Natural killer cell treated with Interleukin-12 subunit alpha and Interleukin-12 subunit beta and Interleukin-15 and Interleukin-18, amount 100 ng/mL, for 72 hours (primary cell): ENCODE results near the gene IRAK1BP1. TPM values are rescaled to one million over a fixed set of nuclear protein-coding genes. Genes with fewer than 3 reads are reported as not detected.
A peak's percentile ranks its signal among the peaks of the same experiment; 100 is the strongest.

ENCODE experiments used
- ATAC-seq, 2 donors: fragments of 150-1000 bp; cut with Tn5 transposase in 1 of 2; sonication (Bioruptor Pico), chemical (Tn5 transposase) in 1 of 2; 2 replicates each; pipeline ENCODE4 v1.10.0; 2021
- DNase-seq: peaks from one replicate; pipeline ENCODE4 v3.0.0; 2022; ENCODE audit warnings: low spot score
- H3K27ac Mint-ChIP-seq, 2 donors: 1 replicate in 1 of 2; 2 replicates in 1 of 2; pipeline ENCODE4 v1.8.0; 2022; ENCODE audit warnings: mixed read lengths in 2 of 2, mild to moderate bottlenecking in 1 of 2, moderate library complexity in 1 of 2
- H3K27me3 Mint-ChIP-seq, 2 donors: 1 replicate in 1 of 2; 2 replicates in 1 of 2; pipeline ENCODE4 v1.8.0; 2022; ENCODE audit warnings: mixed read lengths in 2 of 2
- H3K36me3 Mint-ChIP-seq: one replicate; pipeline ENCODE4 v1.8.0; 2022; ENCODE audit warnings: mixed read lengths
- H3K4me1 Mint-ChIP-seq, 2 donors: 1 replicate in 1 of 2; 2 replicates in 1 of 2; pipeline ENCODE4 v1.8.0; 2022; ENCODE audit warnings: low read depth in 2 of 2, mixed read lengths in 2 of 2, mild to moderate bottlenecking in 1 of 2
- H3K4me3 Mint-ChIP-seq: one replicate; pipeline ENCODE4 v1.8.0; 2022; ENCODE audit warnings: mixed read lengths
- H3K9me3 Mint-ChIP-seq: 2 replicates; pipeline ENCODE4 v1.8.0; 2022; ENCODE audit warnings: mixed read lengths
- total RNA-seq, 2 donors: library from RNA; stranded (reverse); gene quantifications; one replicate each; pipeline ENCODE4 v1.2.3, GENCODE V29; 2022

Gene IRAK1BP1, protein sequence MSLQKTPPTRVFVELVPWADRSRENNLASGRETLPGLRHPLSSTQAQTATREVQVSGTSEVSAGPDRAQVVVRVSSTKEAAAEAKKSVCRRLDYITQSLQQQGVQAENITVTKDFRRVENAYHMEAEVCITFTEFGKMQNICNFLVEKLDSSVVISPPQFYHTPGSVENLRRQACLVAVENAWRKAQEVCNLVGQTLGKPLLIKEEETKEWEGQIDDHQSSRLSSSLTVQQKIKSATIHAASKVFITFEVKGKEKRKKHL
- total RNA-seq = 1 to 10 TPM; 1.6 to 2.5 TPM

DNA sequence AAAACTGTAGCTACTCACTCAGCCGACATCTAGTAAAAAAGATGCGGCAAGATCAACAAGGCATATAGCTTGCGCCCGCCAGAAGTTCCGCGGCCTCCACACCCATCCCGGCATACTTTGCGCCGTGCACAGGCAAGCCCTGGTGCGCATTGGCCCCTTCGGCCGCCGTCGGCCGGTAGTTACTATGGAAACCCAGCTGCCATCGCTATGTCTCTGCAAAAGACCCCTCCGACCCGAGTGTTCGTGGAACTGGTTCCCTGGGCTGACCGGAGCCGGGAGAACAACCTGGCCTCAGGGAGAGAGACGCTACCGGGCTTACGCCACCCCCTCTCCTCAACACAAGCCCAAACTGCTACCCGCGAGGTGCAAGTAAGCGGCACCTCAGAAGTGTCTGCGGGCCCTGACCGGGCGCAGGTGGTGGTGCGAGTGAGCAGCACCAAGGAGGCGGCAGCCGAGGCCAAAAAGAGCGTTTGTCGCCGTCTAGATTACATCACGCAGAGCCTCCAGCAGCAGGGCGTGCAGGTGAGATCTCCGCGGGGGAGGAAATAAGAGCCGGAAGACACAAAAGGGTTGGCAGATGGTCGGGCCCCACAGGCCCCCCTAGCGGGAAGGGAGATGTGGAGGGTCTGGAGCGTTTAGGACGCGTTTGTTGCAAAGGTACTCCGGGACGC lies at the start of gene IRAK1BP1:
TSS of gene IRAK1BP1 (plus strand) at position 182 of the 671 bp plus-strand sequence. CDS start at position 208, 26 bp downstream.
- Mint-ChIP-seq H3K36me3 (no peaks in the 10 kb centered on the region), H3K27ac (peak within 1 kb of the TSS; percentile 89 to 93), H3K4me1 (peaks cover 10 to 11% of the 10 kb centered on the region in 2 donors), H3K4me3 (peak within 1 kb of the TSS; percentile 98), H3K9me3 (no peaks in the 10 kb centered on the region), H3K27me3 (no peaks in the 10 kb centered on the region)
- ATAC-seq (peak; percentile 96 to 99), DNase-seq (peak; percentile 83)

DNA sequence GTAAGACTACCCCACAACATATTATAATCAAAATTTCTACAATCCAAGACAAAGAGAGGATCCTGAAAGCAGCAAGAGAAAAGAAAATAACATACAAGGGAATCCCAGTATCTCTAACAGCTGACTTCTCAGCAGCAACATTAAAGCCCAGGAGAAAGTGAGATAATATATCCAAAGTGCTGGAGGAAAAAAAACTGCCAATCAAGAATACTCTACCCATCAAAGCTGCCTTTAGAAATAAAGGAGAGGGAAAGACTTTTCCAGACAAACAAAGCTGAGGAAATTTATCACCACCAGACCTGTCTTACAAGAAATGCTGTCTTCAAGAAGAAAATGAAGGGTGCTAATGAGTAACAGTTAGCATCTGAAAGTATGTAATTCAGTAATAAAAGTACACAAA lies 43.3 kb upstream of the IRAK1BP1 start:
- Mint-ChIP-seq H3K36me3 (no peaks in the 10 kb centered on the region), H3K9me3 (peaks cover 8% of the 10 kb centered on the region), H3K4me1 (no peaks in the 10 kb centered on the region), H3K4me3 (no peak overlapping the region), H3K27ac (no peak overlapping the region), H3K27me3 (peaks cover 3 to 9% of the 10 kb centered on the region in 2 donors)
- DNase-seq = no peak
- ATAC-seq = no peak

DNA sequence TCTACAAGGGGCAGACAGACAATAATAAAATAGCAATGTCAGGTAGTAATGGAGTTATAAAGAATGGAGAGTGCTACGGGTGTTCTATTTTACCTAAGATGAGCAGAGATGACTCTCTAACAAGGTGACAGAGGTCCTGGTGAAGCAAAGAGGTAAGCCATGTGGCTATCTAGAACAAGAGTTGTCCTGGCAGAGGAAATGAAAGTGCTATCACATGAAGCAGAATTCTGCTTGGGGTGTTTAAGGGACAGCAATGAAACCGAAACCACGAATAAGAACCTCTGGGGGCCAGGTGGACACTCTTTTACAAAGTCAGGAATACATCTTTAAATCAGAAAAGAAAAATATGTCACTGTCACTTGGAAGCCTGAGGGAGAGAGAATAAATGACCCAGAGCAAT lies 37.9 kb upstream of the IRAK1BP1 start:
- ATAC-seq (no peak), DNase-seq (no peak)
- Mint-ChIP-seq H3K4me1 (no peaks in the 10 kb centered on the region), H3K9me3 (peaks cover 8% of the 10 kb centered on the region), H3K4me3 (no peak overlapping the region), H3K36me3 (no peaks in the 10 kb centered on the region), H3K27ac (no peak overlapping the region), H3K27me3 (peaks cover 3 to 9% of the 10 kb centered on the region in 2 donors)

DNA sequence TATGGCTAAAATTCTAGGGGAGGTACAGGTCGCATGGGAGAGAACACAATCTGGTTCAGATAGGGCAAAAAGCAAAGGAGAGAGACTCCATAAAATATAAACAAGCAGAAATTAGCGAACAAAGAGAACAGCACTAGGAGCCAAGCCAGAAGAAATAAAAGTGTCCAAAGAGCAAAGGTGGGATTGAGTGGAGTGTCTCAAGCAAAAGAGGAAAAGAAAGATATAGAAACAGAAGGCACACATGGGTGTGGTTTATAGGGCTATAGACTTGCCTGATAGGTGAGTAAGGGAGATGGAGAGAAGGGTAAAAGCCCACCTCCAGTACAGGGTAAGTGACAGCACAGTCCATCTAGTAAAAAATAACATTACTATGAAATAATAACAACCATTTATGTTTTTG lies 36.5 kb upstream of the IRAK1BP1 start:
- no peak for ATAC-seq
- Mint-ChIP-seq H3K9me3 (peaks cover 8% of the 10 kb centered on the region), H3K4me3 (no peak overlapping the region), H3K4me1 (no peaks in the 10 kb centered on the region), H3K27ac (no peak overlapping the region), H3K27me3 (peaks cover 3 to 9% of the 10 kb centered on the region in 2 donors), H3K36me3 (no peaks in the 10 kb centered on the region)
- no peak for DNase-seq

DNA sequence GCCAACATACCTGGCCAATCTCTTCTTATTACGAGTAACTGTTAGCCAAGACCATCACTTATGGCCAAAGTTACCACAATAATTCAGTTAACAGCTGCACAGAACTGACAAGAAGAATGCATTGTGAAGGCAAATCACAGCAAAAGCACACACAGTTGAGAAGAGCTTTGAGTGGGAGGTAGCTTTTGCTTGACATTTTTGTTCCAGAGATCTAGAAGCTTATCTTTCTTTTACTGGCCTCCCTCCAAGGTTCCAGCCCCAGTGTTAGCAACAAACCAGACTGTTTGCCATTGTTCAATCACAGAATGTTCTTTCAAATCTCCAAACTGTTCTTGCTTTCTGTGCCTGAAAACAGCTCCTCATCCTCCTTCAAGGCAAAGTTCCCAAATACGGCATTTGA lies 35.9 kb upstream of the IRAK1BP1 start:
- Mint-ChIP-seq H3K36me3 (no peaks in the 10 kb centered on the region), H3K27me3 (peaks cover 3 to 9% of the 10 kb centered on the region in 2 donors), H3K4me1 (no peaks in the 10 kb centered on the region), H3K4me3 (no peak overlapping the region), H3K27ac (no peak overlapping the region), H3K9me3 (peaks cover 8% of the 10 kb centered on the region)
- no peak for ATAC-seq
- DNase-seq = no peak

DNA sequence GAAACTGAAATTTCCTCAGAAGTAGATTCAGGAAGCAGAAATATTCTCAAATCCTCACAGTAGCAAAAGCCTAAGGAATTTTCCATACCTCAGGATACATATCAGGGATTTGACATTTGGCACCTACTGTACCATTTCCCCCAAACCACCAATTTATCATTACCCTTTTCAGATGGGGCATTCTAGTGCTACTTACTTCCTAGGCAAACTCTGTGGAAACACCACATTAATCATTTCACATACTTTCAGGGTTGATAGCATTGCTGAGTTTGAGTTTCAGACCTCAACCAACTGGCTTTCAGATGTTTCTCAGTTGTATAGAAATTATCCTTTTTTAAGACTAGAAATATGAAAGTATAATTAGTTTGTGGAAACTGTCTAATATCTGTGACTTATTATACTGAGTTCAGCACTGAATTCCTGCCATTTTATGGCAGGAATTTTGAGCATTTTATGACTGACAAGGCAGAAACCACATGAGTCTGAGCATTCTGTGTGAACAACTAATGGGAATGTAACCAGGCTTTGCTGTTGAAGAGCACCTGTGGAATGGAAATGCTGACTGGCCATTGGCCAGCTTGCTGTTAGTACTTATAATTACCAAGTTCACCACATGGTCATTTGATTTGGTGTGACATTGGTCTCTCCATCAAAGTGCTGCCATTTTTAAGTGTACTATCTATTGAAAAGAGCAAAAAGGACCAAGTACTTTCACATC lies 35.1 kb upstream of the IRAK1BP1 start:
- ATAC-seq = no peak
- Mint-ChIP-seq H3K4me1 (no peaks in the 10 kb centered on the region), H3K9me3 (peaks cover 8% of the 10 kb centered on the region), H3K27me3 (peaks cover 3 to 16% of the 10 kb centered on the region in 2 donors), H3K4me3 (no peak overlapping the region), H3K27ac (no peak overlapping the region), H3K36me3 (no peaks in the 10 kb centered on the region)
- DNase-seq = no peak

DNA sequence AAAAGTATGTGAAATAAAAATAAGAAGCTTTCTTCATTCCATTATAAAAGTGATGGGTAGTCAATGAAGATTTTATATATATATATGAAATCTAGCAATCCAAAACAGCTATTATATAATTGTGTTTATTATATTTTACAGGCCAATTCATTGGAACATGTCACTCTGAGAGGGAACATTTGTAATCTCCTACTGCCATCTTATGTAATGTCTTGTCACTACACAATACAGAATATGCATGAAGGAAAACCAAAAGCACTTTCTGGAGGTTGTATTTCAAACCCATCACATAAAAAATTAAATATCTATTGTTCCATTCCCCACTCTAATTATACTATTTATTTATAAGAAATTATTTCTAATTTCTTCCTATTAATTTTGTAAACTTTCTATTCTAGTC lies 31.5 kb upstream of the IRAK1BP1 start:
- Mint-ChIP-seq H3K4me1 (no peaks in the 10 kb centered on the region), H3K9me3 (no peaks in the 10 kb centered on the region), H3K27ac (no peak overlapping the region), H3K27me3 (peaks cover 5 to 20% of the 10 kb centered on the region in 2 donors), H3K36me3 (no peaks in the 10 kb centered on the region), H3K4me3 (no peak overlapping the region)
- DNase-seq (no peak), ATAC-seq (no peak)

DNA sequence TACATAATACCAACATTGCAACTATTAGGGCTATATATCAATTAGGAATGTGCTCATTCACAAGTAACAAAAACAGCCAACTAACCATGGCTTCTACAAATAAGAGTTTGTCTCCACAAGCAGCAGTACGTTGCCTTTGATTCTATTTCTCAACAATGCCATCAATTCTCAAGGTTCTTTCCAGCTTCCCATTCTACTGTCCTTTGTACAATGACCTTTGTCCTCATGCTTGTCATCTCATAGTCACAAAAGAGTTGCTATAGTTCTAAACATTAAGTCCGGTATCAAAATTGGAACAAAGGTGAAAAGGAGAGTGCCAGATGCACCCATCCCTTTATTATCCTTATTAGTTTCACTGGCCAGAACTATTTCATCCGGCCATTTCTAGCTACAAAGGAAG lies 30.8 kb upstream of the IRAK1BP1 start:
- Mint-ChIP-seq H3K27ac (no peak overlapping the region), H3K36me3 (no peaks in the 10 kb centered on the region), H3K4me1 (no peaks in the 10 kb centered on the region), H3K27me3 (peaks cover 9 to 20% of the 10 kb centered on the region in 2 donors), H3K4me3 (no peak overlapping the region), H3K9me3 (no peaks in the 10 kb centered on the region)
- ATAC-seq (no peak), DNase-seq (no peak)

DNA sequence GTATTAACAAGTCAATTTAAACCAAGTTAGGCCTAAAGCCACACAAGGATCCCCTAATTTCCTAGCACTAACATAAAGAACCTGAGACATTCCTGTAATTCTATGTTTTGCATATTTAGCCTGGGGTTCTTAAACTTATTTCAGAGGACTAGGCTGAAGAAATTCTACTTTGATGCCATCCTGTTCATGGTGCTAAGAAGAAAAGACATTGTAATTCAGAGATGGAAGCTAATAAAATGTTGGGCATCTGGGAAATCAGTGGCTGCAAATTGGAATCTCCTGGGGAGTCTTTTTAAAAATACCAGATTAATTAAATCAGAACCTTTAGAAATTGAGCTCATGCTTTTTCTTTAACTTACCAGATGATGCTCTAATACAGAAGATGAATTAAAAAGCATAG lies 26.2 kb upstream of the IRAK1BP1 start:
- no peak for DNase-seq
- H3K4me3 Mint-ChIP-seq = no peak overlapping the region
- H3K36me3 Mint-ChIP-seq = no peaks in the 10 kb centered on the region
- no peaks in the 10 kb centered on the region for H3K4me1 Mint-ChIP-seq
- H3K27me3 Mint-ChIP-seq = peaks cover 9 to 20% of the 10 kb centered on the region in 2 donors
- H3K27ac Mint-ChIP-seq = no peak overlapping the region
- no peaks in the 10 kb centered on the region for H3K9me3 Mint-ChIP-seq
- ATAC-seq = no peak

DNA sequence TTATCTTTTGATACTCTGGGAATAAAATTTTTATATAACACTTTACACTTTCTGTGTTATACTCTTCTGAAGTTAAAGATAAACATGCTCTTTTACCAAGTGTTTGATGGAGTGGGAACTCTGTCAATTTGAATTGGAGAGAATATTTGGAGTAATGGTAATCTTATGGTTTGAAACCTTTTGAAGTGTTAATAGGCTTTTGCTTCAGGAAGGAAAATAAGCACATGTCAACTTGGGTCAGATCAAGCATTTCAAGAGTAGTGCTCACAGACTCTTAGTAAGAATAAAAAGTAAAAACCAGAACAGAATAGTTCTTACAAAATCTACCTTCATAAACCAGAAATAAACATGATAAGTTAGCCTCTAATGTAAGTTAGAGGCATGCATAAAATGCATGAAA lies 24.4 kb upstream of the IRAK1BP1 start:
- H3K36me3 Mint-ChIP-seq = no peaks in the 10 kb centered on the region
- no peak for DNase-seq
- H3K4me1 Mint-ChIP-seq = no peaks in the 10 kb centered on the region
- peaks cover 5 to 9% of the 10 kb centered on the region in 2 donors for H3K27me3 Mint-ChIP-seq
- H3K27ac Mint-ChIP-seq = no peak overlapping the region
- no peaks in the 10 kb centered on the region for H3K9me3 Mint-ChIP-seq
- ATAC-seq = no peak
- H3K4me3 Mint-ChIP-seq = no peak overlapping the region

DNA sequence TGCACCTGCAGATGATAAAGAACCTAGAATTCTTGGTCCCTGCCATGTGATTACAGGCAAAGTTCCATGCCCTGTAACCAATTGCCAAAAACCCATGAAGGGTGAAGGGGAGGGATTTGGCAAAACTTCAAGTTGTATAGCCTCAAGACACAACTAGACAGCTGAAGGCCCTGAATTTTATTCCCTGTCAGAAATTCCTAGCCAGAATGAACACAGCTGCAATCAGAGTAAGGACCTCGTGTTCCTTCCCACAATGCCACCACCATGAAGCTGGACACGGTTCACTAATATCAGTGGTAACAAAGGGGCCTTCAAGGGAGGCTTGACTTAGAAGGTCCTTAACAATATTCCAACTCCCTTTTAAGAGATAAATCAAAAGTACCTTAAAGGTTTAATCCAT lies 22.5 kb upstream of the IRAK1BP1 start:
- no peak for DNase-seq
- H3K4me1 Mint-ChIP-seq = no peaks in the 10 kb centered on the region
- peaks cover 0 to 5% of the 10 kb centered on the region in 2 donors for H3K27me3 Mint-ChIP-seq
- H3K4me3 Mint-ChIP-seq = no peak overlapping the region
- H3K36me3 Mint-ChIP-seq = no peaks in the 10 kb centered on the region
- no peaks in the 10 kb centered on the region for H3K9me3 Mint-ChIP-seq
- no peak overlapping the region for H3K27ac Mint-ChIP-seq
- ATAC-seq = no peak

DNA sequence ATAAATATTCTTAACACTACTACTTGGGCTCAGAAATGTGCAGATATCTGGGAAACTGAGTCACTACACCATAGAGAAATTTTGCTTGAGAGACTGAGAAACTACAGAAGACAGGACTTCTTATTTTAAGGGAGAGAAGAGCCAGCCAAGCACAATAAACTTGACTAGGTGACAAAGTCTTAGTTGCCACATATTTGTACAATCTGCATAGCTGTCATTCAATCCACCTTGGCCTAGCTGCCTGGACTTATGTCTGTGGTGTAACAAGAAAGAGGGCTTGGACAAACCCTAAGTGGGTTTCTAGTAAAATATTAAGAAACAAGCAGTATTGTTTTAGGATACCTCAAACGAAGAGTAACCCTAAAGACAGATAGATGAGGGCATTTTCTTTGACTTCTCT lies 21.8 kb upstream of the IRAK1BP1 start:
- ATAC-seq = no peak
- Mint-ChIP-seq H3K27me3 (peaks cover 0 to 4% of the 10 kb centered on the region in 2 donors), H3K36me3 (no peaks in the 10 kb centered on the region), H3K4me3 (no peak overlapping the region), H3K27ac (no peak overlapping the region), H3K4me1 (no peaks in the 10 kb centered on the region), H3K9me3 (no peaks in the 10 kb centered on the region)
- no peak for DNase-seq

DNA sequence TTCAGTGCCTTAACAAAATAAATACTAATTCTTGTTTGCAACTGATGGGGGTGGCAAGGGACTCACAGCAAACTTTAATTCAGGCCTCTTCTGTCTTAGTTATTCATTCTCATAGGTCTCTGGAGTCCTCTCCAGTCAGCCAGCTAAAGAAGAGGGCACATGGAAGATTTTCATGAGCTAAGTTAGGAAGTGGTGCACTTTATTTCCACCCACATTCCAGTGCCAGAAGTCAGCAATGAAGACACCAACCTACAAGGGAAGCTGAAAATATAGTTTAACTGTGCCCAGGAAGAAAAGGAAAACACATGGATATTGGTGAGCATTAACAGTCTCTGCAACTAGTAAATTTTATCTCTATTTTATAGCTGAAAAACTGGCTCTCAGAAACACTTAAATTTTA lies 16.7 kb upstream of the IRAK1BP1 start:
- Mint-ChIP-seq H3K36me3 (no peaks in the 10 kb centered on the region), H3K4me3 (no peak overlapping the region), H3K4me1 (no peaks in the 10 kb centered on the region), H3K27me3 (peaks cover 2 to 11% of the 10 kb centered on the region in 2 donors), H3K9me3 (no peaks in the 10 kb centered on the region), H3K27ac (no peak overlapping the region)
- ATAC-seq = no peak
- DNase-seq = no peak

DNA sequence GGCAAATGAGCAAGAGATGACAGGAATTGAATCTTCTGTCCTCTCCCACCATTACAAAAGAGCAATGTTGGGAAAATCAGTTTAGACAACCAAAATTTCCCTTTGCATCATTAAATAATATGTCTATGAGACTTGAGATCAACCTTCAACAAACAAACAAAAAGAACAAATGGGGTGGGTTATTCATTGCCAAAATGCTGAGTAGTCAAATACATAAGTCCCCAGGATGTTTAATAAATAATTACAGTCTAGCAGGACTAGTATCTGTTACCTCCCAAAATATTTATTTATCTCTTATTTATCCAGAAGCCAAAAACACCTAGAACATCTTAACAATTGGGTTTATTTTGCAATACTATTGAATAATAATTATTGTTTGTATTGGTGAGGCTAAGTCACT lies 16.2 kb upstream of the IRAK1BP1 start:
- H3K4me3 Mint-ChIP-seq = no peak overlapping the region
- peaks cover 2 to 16% of the 10 kb centered on the region in 2 donors for H3K27me3 Mint-ChIP-seq
- H3K36me3 Mint-ChIP-seq = no peaks in the 10 kb centered on the region
- no peaks in the 10 kb centered on the region for H3K9me3 Mint-ChIP-seq
- ATAC-seq (no peak), DNase-seq (no peak)
- H3K4me1 Mint-ChIP-seq = no peaks in the 10 kb centered on the region
- no peak overlapping the region for H3K27ac Mint-ChIP-seq
